Activated CD4-positive, alpha-beta T cell treated with anti-CD3 and anti-CD28 coated beads for 36 hours (primary cell): ENCODE measurements around the gene NTF3. TPM values are rescaled to one million over a fixed set of nuclear protein-coding genes. Genes with fewer than 3 reads are reported as not detected.

Source experiments
- ATAC-seq: fragments of 200-7000 bp; cut with Tn5 transposase; one replicate; pipeline ENCODE4 v1.10.0; 2021; ENCODE audit warnings: mild to moderate bottlenecking, moderate library complexity
- CTCF ChIA-PET: fragments of 350-600 bp; sonication (Branson Sonifier 250); formaldehyde crosslinking; loops from one replicate; lab custom pipeline; 2021; ENCODE audit warnings: antibody characterized with exemption; lab: Charles Lee
- POLR2A ChIA-PET: fragments of 350-600 bp; sonication (Branson Sonifier 250); formaldehyde crosslinking; loops from one replicate; lab custom pipeline; 2021; ENCODE audit warnings: antibody characterized with exemption, inconsistent platforms; lab: Charles Lee
- DNase-seq: peaks from one replicate; pipeline ENCODE4 v3.0.0-alpha.2; 2020
- H3K27ac Mint-ChIP-seq: one replicate; pipeline ENCODE4 v1.8.0; 2021; ENCODE audit warnings: mixed read lengths
- H3K27me3 Mint-ChIP-seq: one replicate; pipeline ENCODE4 v1.8.0; 2021; ENCODE audit warnings: mixed read lengths
- H3K36me3 Mint-ChIP-seq: one replicate; pipeline ENCODE4 v1.8.0; 2021; ENCODE audit warnings: low read depth, mixed read lengths
- H3K4me1 Mint-ChIP-seq: one replicate; pipeline ENCODE4 v1.8.0; 2021; ENCODE audit warnings: mixed read lengths
- H3K4me3 Mint-ChIP-seq: one replicate; pipeline ENCODE4 v1.8.0; 2021; ENCODE audit warnings: mild to moderate bottlenecking, moderate library complexity, mixed read lengths
- H3K9me3 Mint-ChIP-seq: one replicate; pipeline ENCODE4 v1.8.0; 2021; ENCODE audit warnings: low read depth, mixed read lengths
- intact Hi-C, 2 experiments: fragments of 100-400 bp; cut with DNase I in 1 of 2; cut with micrococcal nuclease in 1 of 2; formaldehyde crosslinking; loops; one replicate each; pipeline versions ENCODE4 v1.14.2 to v1.15.1; 2022 to 2024; cut with DNase I, micrococcal nuclease
- total RNA-seq, 2 experiments: library from RNA; stranded (reverse); gene quantifications; one replicate each; pipeline ENCODE4 v1.2.3, GENCODE V29; 2021

The NTF3 gene
- total RNA-seq, 2 experiments from 2014 or later: not detected

DNA sequence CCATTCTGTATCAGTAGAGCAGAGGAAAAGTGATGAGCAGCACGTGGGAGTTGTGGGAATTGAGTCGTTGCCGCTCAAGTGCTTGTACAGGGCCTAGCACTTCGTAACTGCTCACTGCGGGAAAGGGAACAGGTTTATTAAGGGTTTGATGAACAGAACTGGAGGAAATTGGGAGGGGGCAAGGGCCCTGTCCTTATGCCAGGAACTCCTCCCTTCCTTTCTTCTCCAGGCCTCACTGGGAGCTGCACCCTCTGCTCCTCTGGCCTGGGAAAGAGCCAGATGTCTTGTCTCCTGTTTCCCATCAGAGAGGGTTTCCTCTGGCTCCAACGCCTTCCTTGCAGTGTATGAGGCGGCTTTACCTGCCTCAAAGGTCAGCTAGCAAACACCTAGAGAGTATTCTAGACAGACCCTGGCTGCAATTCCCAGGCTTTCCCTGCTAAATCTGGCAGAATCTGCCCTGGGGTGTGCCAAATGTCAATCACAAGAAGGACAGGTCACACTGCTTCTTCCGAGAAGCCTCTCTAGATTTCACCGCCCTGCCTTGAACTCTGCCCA, 78.4 kb downstream of the NTF3 start:
- no peaks in the 10 kb centered on the region for H3K36me3 Mint-ChIP-seq
- no peak overlapping the region for H3K27ac Mint-ChIP-seq
- no peaks in the 10 kb centered on the region for H3K4me1 Mint-ChIP-seq
- H3K9me3 Mint-ChIP-seq: no peaks in the 10 kb centered on the region
- ChIA-PET POLR2A (no interaction called here), CTCF (no interaction called here)
- DNase-seq: no peak
- intact Hi-C loops: loop anchor here (5.0 to 10.0 kb wide), 2 partner anchors 83 to 306 kb away; no protein-coding TSS in a partner anchor
- H3K4me3 Mint-ChIP-seq: no peak overlapping the region
- peaks cover 8% of the 10 kb centered on the region for H3K27me3 Mint-ChIP-seq
- ATAC-seq: no peak

GRCh38 chr12:5511256-5511643, 79.3 kb downstream of the NTF3 start:
- ChIA-PET CTCF (no interaction called here), POLR2A (no interaction called here)
- intact Hi-C loops: loop anchor here (5.0 to 10.0 kb wide), 2 partner anchors 84 to 306 kb away; no protein-coding TSS in a partner anchor
- DNase-seq: no peak
- Mint-ChIP-seq H3K4me1 (no peaks in the 10 kb centered on the region), H3K27me3 (peaks cover 8% of the 10 kb centered on the region), H3K27ac (no peak overlapping the region), H3K4me3 (no peak overlapping the region), H3K36me3 (no peaks in the 10 kb centered on the region), H3K9me3 (no peaks in the 10 kb centered on the region)
- no peak for ATAC-seq

DNA sequence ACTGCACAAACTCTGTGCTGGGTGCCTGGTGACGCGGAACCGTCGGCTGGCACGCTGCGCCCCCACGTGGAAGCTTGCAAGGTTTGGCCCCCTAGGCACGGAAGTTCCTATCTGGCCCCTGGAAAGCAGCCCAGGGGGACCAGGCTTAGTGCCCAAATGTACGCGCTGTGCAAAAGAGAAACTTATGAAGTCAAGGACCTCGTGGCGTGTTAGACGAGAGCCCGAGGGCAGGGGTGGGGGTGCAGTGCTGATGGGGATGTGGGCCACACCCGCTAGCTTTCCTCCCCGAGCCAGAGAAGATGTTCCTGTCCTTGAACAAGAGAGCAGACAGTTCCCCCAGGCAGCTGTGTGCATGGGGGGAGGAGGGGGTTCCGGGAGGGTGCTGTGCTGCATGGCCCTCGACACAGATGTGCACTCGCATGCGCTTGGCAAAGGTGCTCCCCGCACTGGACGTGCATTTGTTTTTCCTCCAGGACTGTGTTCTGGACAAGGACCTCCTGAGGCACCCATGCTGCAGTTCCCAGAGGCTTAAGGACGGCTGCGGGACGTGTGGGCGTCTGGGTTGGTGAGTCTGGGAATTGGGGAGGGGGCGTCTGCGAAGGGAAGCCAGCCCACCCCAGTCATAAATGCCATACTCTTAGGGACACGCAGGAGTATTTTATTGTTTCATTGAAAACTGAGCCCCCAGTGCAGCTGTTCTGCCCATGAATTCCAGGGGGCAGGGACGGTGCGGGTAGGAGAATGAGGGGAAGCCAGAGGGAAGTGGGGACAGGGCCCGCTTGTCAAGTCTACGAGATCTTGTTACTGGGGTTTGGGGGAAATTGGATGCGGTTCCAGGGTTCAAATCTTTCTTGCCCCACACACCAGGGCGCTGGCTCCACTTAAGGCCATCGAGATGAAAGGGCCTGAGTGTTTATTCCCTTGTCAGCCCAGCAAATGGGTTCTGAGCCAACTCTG, 80.0 kb downstream of the NTF3 start:
- Mint-ChIP-seq H3K27ac (no peak overlapping the region), H3K36me3 (no peaks in the 10 kb centered on the region), H3K9me3 (no peaks in the 10 kb centered on the region), H3K4me3 (no peak overlapping the region), H3K27me3 (peaks cover 8% of the 10 kb centered on the region), H3K4me1 (no peaks in the 10 kb centered on the region)
- POLR2A ChIA-PET: no interaction called here
- DNase-seq (peak; percentile 50), ATAC-seq (no peak)
- CTCF ChIA-PET: no interaction called here
- intact Hi-C loops: loop anchor here (5.0 to 10.0 kb wide), 2 partner anchors 85 to 307 kb away; no protein-coding TSS in a partner anchor

DNA sequence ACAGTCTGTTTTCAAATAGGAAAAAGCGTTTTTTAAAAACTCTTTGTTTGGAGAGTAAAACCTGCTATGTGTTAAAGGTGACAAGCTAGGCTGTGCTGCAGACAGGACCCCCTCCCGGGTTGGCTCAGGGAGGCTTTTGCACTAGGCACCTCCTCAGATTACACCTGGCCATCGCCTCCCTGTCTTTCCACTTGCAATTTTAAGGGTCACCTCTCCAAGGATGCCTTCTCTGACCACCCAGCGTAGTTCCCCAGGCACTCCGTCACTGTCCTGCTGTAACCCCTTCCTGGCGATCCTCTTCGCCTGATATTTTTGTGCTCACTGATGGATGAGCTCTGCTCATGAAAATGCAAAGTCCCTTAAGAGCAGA, 80.7 kb downstream of the NTF3 start:
- Mint-ChIP-seq H3K27me3 (peaks cover 8% of the 10 kb centered on the region), H3K36me3 (no peaks in the 10 kb centered on the region), H3K27ac (no peak overlapping the region), H3K4me1 (no peaks in the 10 kb centered on the region), H3K9me3 (no peaks in the 10 kb centered on the region), H3K4me3 (no peak overlapping the region)
- POLR2A ChIA-PET: no interaction called here
- no peak for ATAC-seq
- CTCF ChIA-PET: no interaction called here
- no peak for DNase-seq
- intact Hi-C loops: loop anchor here (5.0 to 10.0 kb wide), 2 partner anchors 85 to 308 kb away; no protein-coding TSS in a partner anchor

DNA sequence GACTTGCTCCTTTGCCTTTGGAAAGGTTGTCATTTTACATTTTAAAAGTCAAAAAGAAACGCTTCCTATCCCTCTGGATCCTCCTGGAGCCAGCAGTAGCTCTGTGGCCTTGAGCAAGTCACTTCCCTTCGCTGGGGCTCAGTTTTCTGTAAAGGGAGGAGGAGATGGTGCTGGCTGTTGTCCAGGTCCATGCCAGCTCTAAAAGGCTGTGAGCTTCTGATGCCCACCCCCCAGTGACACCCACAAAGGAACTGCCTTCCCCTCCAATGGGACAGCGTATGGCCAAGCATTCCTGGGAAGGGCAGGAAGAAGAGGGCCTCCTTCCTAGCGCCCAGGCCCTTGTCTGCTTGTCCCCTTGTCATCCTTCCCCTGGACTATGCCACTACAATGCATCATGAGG, 81.5 kb downstream of the NTF3 start:
- no peak for DNase-seq
- Mint-ChIP-seq H3K4me1 (no peaks in the 10 kb centered on the region), H3K36me3 (no peaks in the 10 kb centered on the region), H3K27me3 (peaks cover 8% of the 10 kb centered on the region), H3K27ac (no peak overlapping the region), H3K4me3 (no peak overlapping the region), H3K9me3 (no peaks in the 10 kb centered on the region)
- CTCF ChIA-PET: no interaction called here
- ATAC-seq: no peak
- POLR2A ChIA-PET: no interaction called here
- intact Hi-C loops: loop anchor here (5.0 to 10.0 kb wide), 2 partner anchors 86 to 309 kb away; no protein-coding TSS in a partner anchor

DNA sequence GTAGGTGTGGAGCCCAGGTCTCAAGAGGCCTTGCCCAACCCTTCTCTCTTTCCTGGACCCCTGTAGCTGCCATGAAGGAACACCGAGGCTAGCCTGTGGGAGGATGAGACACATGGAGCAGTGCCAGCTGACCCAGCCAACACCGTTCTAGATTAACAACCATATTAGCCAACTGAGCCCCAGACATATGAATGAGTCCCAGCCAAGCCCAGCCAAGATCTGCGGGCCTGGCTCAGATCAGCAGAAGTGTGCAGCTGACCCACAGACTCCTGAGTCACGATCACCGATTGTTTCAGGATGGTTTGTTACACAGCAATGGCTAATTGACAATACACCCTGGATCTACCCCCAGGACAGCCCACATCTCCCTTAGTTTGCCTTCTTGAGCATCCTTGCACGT, 82.1 kb downstream of the NTF3 start:
- Mint-ChIP-seq H3K36me3 (no peaks in the 10 kb centered on the region), H3K9me3 (no peaks in the 10 kb centered on the region), H3K4me3 (no peak overlapping the region), H3K4me1 (no peaks in the 10 kb centered on the region), H3K27ac (no peak overlapping the region), H3K27me3 (peaks cover 8% of the 10 kb centered on the region)
- DNase-seq: no peak
- intact Hi-C loops: loop anchor here (5.0 to 10.0 kb wide), 2 partner anchors 87 to 309 kb away; no protein-coding TSS in a partner anchor
- POLR2A ChIA-PET: no interaction called here
- CTCF ChIA-PET: no interaction called here
- no peak for ATAC-seq

DNA sequence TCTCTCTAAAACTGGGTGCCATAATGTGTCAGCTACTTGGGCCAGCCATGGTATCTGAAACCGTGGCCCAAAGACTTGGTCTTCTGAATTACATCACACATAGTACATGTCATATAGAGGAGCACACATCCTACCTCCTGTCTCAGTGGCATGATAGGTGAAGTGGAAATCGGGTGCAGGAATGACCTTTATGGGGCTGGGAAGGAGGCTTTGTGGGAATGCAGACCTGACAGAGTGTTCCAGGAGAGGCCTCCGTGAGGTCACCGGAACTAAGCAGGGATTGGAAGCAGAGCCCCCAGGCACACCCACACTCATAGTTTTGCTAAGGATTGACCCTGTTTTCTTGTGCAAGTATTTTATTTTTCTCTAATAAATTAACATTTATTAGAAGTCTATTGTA, 82.6 kb downstream of the NTF3 start:
- Mint-ChIP-seq H3K27ac (no peak overlapping the region), H3K36me3 (no peaks in the 10 kb centered on the region), H3K4me1 (no peaks in the 10 kb centered on the region), H3K4me3 (no peak overlapping the region), H3K27me3 (peaks cover 8% of the 10 kb centered on the region), H3K9me3 (no peaks in the 10 kb centered on the region)
- intact Hi-C loops: loop anchor here (5.0 to 10.0 kb wide), 2 partner anchors 87 to 310 kb away; no protein-coding TSS in a partner anchor
- ChIA-PET POLR2A (no interaction called here), CTCF (no interaction called here)
- DNase-seq (no peak), ATAC-seq (no peak)

- Mint-ChIP-seq H3K27ac (no peak overlapping the region), H3K4me1 (no peaks in the 10 kb centered on the region), H3K4me3 (no peak overlapping the region), H3K27me3 (peaks cover 8% of the 10 kb centered on the region), H3K9me3 (no peaks in the 10 kb centered on the region), H3K36me3 (no peaks in the 10 kb centered on the region)
- POLR2A ChIA-PET: no interaction called here
- DNase-seq (no peak), ATAC-seq (no peak)
- intact Hi-C loops: loop anchor here in 1 of 2 experiments (10.0 kb wide), 1 partner anchor 311 kb away; no protein-coding TSS in a partner anchor
- CTCF ChIA-PET: interaction anchor here (0.6 kb wide), 1 partner anchor 1919 kb away, joined by 4 read pairs; no protein-coding TSS in a partner anchor
Observed at GRCh38 chr12:5515458-5515857, 83.5 kb downstream of the NTF3 start.

DNA sequence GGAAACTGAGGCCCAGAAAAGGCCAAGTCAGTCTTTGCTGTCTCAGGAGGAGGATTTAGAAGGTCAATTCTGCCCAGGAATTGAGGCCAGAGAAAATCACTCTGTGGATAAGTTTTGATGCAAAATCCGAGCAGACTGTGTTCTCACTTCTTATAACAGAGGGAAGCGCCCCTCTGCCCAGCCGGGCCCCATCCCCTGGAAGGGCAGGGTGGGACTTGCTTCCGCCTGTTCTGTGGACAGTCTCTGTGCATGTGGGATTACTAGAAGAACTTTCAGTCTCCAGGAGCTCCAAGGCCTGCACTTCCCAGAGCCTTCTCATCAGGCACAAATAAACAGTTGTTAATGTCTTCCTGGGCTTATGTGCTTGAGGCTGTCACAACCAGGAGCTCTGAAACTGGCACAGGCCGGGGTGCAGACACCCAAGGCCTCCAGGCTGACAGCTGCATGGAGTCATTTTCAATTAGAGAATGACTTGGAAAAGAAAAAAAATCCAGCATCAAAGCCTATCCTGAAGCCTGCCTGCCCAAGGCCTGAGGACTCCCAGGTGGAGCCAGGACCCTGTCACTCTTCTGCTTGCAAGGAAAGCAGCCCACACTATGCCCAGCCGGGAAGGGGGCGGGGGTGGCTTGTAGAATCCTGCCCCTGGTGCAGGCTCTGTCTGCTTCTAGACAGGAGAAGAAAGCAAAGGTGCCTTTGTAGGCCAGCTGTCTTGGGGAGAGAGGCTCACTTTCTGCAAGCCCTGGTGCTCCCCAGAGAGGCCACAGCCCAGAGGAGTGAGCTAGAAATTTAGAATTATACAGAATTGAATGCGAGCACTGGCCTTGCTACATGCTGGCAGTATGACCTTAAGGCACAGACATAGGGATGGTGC, 84.7 kb downstream of the NTF3 start:
- intact Hi-C loops: loop anchor here in 1 of 2 experiments (10.0 kb wide), 1 partner anchor 312 kb away; no protein-coding TSS in a partner anchor
- Mint-ChIP-seq H3K4me1 (no peaks in the 10 kb centered on the region), H3K4me3 (no peak overlapping the region), H3K9me3 (no peaks in the 10 kb centered on the region), H3K36me3 (no peaks in the 10 kb centered on the region), H3K27ac (no peak overlapping the region), H3K27me3 (peaks cover 3% of the 10 kb centered on the region)
- ATAC-seq (no peak), DNase-seq (no peak)
- CTCF ChIA-PET: interaction anchor here (0.6 kb wide), 1 partner anchor 269 kb away, joined by 3 read pairs; no protein-coding TSS in a partner anchor
- POLR2A ChIA-PET: no interaction called here

DNA sequence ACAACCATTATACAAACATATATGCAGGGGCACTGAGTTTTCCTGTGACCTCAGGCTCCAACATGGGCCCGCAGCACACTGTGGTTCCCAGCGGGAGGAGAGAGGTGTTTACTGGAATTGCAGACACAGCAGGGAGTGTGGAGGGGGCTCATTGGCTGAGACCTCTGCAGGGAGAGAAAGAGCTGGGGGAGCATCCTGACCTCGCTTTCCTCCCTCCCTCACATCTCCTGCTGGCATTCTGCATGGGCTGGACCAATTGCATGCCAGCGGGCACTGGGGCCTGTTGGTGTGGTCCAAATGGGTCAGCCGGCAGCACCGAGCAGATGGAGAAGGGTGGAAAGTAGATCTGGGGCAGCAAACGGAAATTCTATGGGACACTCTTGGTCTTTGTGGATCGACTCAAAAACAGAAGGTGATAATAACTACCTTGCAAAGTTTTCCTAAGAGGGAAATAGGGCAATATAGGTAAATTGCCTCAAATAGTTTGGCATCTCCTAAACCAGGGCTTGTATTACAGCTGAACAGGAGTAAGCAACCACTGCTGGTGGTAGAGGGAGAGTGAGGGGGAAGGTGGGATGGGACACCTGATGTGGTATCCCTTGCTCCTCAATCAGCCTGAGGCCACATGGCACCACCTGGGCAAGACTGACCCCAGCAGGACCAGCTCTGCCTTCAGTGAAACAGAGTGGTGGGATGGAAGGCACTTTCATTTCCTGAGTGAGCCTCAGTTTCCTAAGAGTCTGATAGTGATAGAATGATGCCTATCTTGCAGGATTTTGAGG, 86.9 kb downstream of the NTF3 start:
- ATAC-seq: no peak
- H3K36me3 Mint-ChIP-seq: no peaks in the 10 kb centered on the region
- no peak overlapping the region for H3K4me3 Mint-ChIP-seq
- no peak for DNase-seq
- POLR2A ChIA-PET: no interaction called here
- H3K4me1 Mint-ChIP-seq: no peaks in the 10 kb centered on the region
- CTCF ChIA-PET: interaction anchor here (0.6 kb wide), 1 partner anchor 278 kb away, joined by 3 read pairs; no protein-coding TSS in a partner anchor
- intact Hi-C loops: loop anchor here in 1 of 2 experiments (10.0 kb wide), 1 partner anchor 314 kb away; no protein-coding TSS in a partner anchor
- no peaks in the 10 kb centered on the region for H3K9me3 Mint-ChIP-seq
- H3K27ac Mint-ChIP-seq: no peak overlapping the region
- peaks cover 2% of the 10 kb centered on the region for H3K27me3 Mint-ChIP-seq
